ENCODE data around the gene CRYZ. TPM values are rescaled to one million over a fixed set of nuclear protein-coding genes. Genes with fewer than 3 reads are reported as not detected.
"Not testable (repeated sequence)": the region's sequence is repeated elsewhere in the genome, so short reads cannot be mapped to it uniquely, and the experiment has no call there.

The CRYZ gene
- total and polyA plus RNA-seq, 2 donors (not counting 3 experiments of a cell fraction or from before 2014, with no cell fraction given) = 24.5 to 32.7 TPM

GRCh38 chr1:74733604-74734484 is 994 bp upstream of the CRYZ start:
- POLR2A ChIA-PET = no interaction called here
- peaks cover 19% of the 10 kb centered on the region for H3K79me2 ChIP-seq (ENCODE audit: control insufficient read depth, insufficient read depth, low read length)

GRCh38 chr1:74732071-74732946 is 541 bp downstream of the CRYZ start:
- H3K9me3 ChIP-seq (replicated peaks; ENCODE audit: control insufficient read depth, insufficient read depth, low read length); H4K20me1 ChIP-seq (replicated peaks; ENCODE audit: control insufficient read depth, extremely low read depth, insufficient read depth, low read length); dilution Hi-C loops (cut with MboI; ENCODE audit: extremely low pct_ligation_motif_present, low sequenced_read_pairs); DNase-seq (ENCODE audit: low read depth, low spot score); H3K9me1 ChIP-seq (replicated peaks; ENCODE audit: control insufficient read depth, extremely low read depth, insufficient read depth, low read length); H3K27me3 ChIP-seq (ENCODE audit: control insufficient read depth in 2 of 2, insufficient read depth in 2 of 2, low read length in 2 of 2); BruUV-seq (replicated peaks); POLR2A ChIA-PET; FAIRE-seq; H3K36me3 ChIP-seq (ENCODE audit: control insufficient read depth in 2 of 2, extremely low read depth in 1 of 2, insufficient read depth in 2 of 2, low read length in 2 of 2): not testable (repeated sequence)
- Histone ChIP-seq H3K79me2 (ENCODE audit: control insufficient read depth, insufficient read depth, low read length) (peaks cover 19% of the 10 kb centered on the region), H3K4me1 (ENCODE audit: control insufficient read depth, extremely low read depth, insufficient read depth, low read length) (peaks cover 25% of the 10 kb centered on the region), H3K27ac (ENCODE audit: insufficient read depth, low read depth, low read length) (peak overlapping the region; percentile 83), H3K4me2 (ENCODE audit: insufficient read depth, low read length) (peak overlapping the region; percentile 84), H3K9ac (replicated peaks; ENCODE audit: extremely low read depth, insufficient read depth, low read length) (peak overlapping the region; percentile 94), H3K4me3 (replicated peaks in 1 of 3; ENCODE audit: insufficient read depth in 1 of 3, low read depth in 1 of 3, low read length in 3 of 3) (peak overlapping the region; percentile 64 to 92 (median 72)), H2AFZ (ENCODE audit: low read depth, low read length) (peak overlapping the region; percentile 95)
- intact Hi-C loops (cut with micrococcal nuclease) = loop anchor here (2.0 to 10.0 kb wide), 4 partner anchors 538 to 1140 kb away; partner anchors contain the start of genes ACADM, FPGT, LRRIQ3 and RABGGTB
- CTCF ChIA-PET = interaction anchor here (0.7 to 2.1 kb wide), 9 partner anchors 8 to 43 kb away, joined by 3 to 19 read pairs (median 3); no protein-coding TSS in a partner anchor

More at GRCh38 chr1:74733604-74734484, 994 bp upstream of the CRYZ start:
- peak; percentile 88 for DNase-seq (ENCODE audit: low read depth, low spot score)
- Histone ChIP-seq H3K4me3 (replicated peaks in 1 of 3; ENCODE audit: insufficient read depth in 1 of 3, low read depth in 1 of 3, low read length in 3 of 3) (peak overlapping the region; percentile 64 to 92 (median 72)), H3K27ac (ENCODE audit: insufficient read depth, low read depth, low read length) (peak overlapping the region; percentile 83), H3K9me3 (replicated peaks; ENCODE audit: control insufficient read depth, insufficient read depth, low read length) (no peaks in the 10 kb centered on the region), H3K36me3 (ENCODE audit: control insufficient read depth in 2 of 2, extremely low read depth in 1 of 2, insufficient read depth in 2 of 2, low read length in 2 of 2) (peaks cover 5 to 6% of the 10 kb centered on the region in 2 experiments), H3K9me1 (replicated peaks; ENCODE audit: control insufficient read depth, extremely low read depth, insufficient read depth, low read length) (no peaks in the 10 kb centered on the region), H2AFZ (ENCODE audit: low read depth, low read length) (peak overlapping the region; percentile 95), H4K20me1 (replicated peaks; ENCODE audit: control insufficient read depth, extremely low read depth, insufficient read depth, low read length) (no peaks in the 10 kb centered on the region), H3K4me1 (ENCODE audit: control insufficient read depth, extremely low read depth, insufficient read depth, low read length) (peaks cover 25% of the 10 kb centered on the region), H3K9ac (replicated peaks; ENCODE audit: extremely low read depth, insufficient read depth, low read length) (peak overlapping the region; percentile 94), H3K27me3 (ENCODE audit: control insufficient read depth in 2 of 2, insufficient read depth in 2 of 2, low read length in 2 of 2) (no peaks in the 10 kb centered on the region), H3K4me2 (ENCODE audit: insufficient read depth, low read length) (peak overlapping the region; percentile 57)
- TSS peak; percentile 12 for BruUV-seq (replicated peaks)
- peak; percentile 63 for FAIRE-seq
- CTCF ChIA-PET = interaction anchor here (0.6 to 2.1 kb wide), 17 partner anchors 10 to 341 kb away, joined by 3 to 19 read pairs (median 3); no protein-coding TSS in a partner anchor
- intact Hi-C loops (cut with micrococcal nuclease) = loop anchor here (1.0 to 10.0 kb wide), 5 partner anchors 44 to 1142 kb away; partner anchors contain the start of genes ACADM, FPGT, LRRIQ3 and RABGGTB
- no peak for TF ChIP-seq POLR2AphosphoS5 (IDR thresholded peaks at IDR 0.05; ENCODE audit: insufficient read depth, low read depth, low read length)
- no peak for TF ChIP-seq JUN (IDR thresholded peaks at IDR 0.05; ENCODE audit: borderline replicate concordance, insufficient read depth, insufficient read length, low read depth)
- no peak for TF ChIP-seq EZH2 (IDR thresholded peaks at IDR 0.05; ENCODE audit: borderline replicate concordance, low read depth, low read length, severe bottlenecking)
- peak; percentile 35 for TF ChIP-seq FOS (IDR thresholded peaks at IDR 0.05; ENCODE audit: borderline replicate concordance, insufficient read depth, low read length)
- no peak for TF ChIP-seq POLR2A (IDR thresholded peaks at IDR 0.05; ENCODE audit: low read depth, low read length)
- TF ChIP-seq MAX (IDR thresholded peaks at IDR 0.05; ENCODE audit: insufficient read depth, insufficient read length) = no peak
- peak; percentile 34 for TF ChIP-seq MYC (IDR thresholded peaks at IDR 0.05; ENCODE audit: low read depth, low read length)
- peak; percentile 75 for TF ChIP-seq GATA2 (IDR thresholded peaks at IDR 0.05; ENCODE audit: insufficient read depth, insufficient read length, low read depth, low read length)
- TF ChIP-seq CTCF (IDR thresholded peaks at IDR 0.05; ENCODE audit: extremely low read depth in 1 of 2, insufficient read depth in 1 of 2, low read depth in 1 of 2, low read length in 2 of 2) = peak; percentile 57 to 63
- dilution Hi-C loops (cut with MboI; ENCODE audit: extremely low pct_ligation_motif_present, low sequenced_read_pairs) = no loop called here

All from endothelial cell of umbilical vein (primary cell).